ENCODE results near the gene XAGE5.
"Not testable (repeated sequence)": the region's sequence is repeated elsewhere in the genome, so short reads cannot be mapped to it uniquely, and the experiment has no call there.

XAGE5 gene, protein sequence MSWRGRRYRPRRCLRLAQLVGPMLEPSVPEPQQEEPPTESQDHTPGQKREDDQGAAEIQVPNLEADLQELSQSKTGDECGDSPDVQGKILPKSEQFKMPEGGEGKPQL

GRCh38 chrX:52811065-52811625, at the start of gene XAGE5:
TSS of gene XAGE5 (plus strand) at chrX:52811287. CDS start at chrX:52812567, 1,280 bp downstream.
- no peak for TF ChIP-seq CTCF (IDR thresholded peaks at IDR 0.05)

GRCh38 chrX:52797327-52797726, 13.8 kb upstream of the XAGE5 start, which contains the start of gene SPANXN5:
TSS of gene SPANXN5 (minus strand) at chrX:52797427. CDS start at chrX:52797348, 79 bp downstream.
- TF ChIP-seq CTCF (IDR thresholded peaks at IDR 0.05) = not testable (repeated sequence)

DNA sequence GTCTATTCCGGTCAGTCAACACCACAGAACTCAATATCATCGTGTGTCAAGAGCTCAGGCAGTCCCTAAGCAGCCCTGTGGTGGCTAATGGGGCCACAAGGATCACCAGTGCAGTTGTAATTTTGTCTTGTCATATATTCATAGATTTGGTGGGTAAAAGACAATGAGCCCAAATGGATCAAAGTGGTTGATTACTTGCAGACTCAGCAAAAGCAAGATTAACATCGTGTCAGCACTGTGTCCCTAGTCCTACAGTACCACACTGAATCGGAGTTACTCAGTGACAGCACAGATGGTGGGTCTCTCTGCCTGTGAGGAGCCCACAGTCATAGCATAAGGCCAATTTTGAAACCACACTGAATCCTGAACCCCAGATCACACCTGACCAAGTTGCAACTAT, 8.7 kb downstream of the XAGE5 start:
- TF ChIP-seq CTCF (IDR thresholded peaks at IDR 0.05) = no peak

- TF ChIP-seq CTCF (IDR thresholded peaks at IDR 0.05) = no peak
These were observed 10.1 kb downstream of the XAGE5 start for GRCh38 chrX:52821079-52821760.

DNA sequence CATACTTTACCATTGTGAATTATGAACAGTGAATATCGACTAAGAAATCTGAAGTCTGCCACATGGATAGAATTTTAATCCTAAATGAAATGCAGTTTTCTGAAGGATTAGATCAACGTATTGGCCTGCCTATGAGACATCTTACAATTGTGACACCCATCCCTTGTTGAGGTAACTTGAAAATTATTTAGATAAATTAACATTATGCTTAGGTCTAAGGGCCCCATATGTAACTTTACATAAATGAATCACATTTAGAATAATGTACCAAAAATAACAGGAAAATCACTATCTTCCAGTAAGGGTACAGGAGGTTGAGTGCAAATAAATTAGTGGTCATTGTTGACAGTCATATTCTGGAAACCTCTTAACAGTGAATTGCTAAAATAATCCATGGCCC, 13.5 kb downstream of the XAGE5 start:
- TF ChIP-seq CTCF (IDR thresholded peaks at IDR 0.05) = no peak

GRCh38 chrX:52830551-52830950, 19.5 kb downstream of the XAGE5 start:
- TF ChIP-seq CTCF (IDR thresholded peaks at IDR 0.05) = no peak

DNA sequence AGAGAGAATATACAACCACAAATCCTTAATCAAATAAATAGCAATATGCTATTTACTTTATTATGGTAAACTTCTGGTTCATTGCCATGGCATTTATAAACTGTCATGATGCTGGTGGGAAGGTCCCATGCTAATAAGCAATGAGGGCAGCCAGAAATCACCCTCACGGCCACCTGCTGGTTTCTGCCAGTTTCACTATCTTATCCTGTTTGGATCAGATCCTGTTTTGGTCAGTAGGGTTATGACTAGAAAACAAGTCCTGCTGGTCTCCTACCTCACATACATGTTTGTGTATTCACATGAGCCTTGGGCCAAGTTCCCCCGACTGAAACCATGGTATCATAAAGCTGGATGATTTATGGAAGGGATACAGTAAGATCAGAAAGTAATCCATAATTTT, 28.1 kb downstream of the XAGE5 start:
- no peak for TF ChIP-seq CTCF (IDR thresholded peaks at IDR 0.05)

All from LNCAP (cell line).